EH (cell line): ENCODE data around the gene METTL16.
A peak's percentile ranks its signal among the peaks of the same experiment; 100 is the strongest.
"Not testable (repeated sequence)": the region's sequence is repeated elsewhere in the genome, so short reads cannot be mapped to it uniquely, and the experiment has no call there.

Experiments used
- DNase-seq: peaks from one replicate; pipeline ENCODE4 v3.0.0-alpha.2; 2015; ENCODE audit warnings: low read depth

METTL16 gene

GRCh38 chr17:2511462-2512369, at the start of gene METTL16:
TSS of gene METTL16 (minus strand) at chr17:2511888. CDS start at chr17:2502331, 9,557 bp downstream.
- DNase-seq: peak; percentile 99

DNA sequence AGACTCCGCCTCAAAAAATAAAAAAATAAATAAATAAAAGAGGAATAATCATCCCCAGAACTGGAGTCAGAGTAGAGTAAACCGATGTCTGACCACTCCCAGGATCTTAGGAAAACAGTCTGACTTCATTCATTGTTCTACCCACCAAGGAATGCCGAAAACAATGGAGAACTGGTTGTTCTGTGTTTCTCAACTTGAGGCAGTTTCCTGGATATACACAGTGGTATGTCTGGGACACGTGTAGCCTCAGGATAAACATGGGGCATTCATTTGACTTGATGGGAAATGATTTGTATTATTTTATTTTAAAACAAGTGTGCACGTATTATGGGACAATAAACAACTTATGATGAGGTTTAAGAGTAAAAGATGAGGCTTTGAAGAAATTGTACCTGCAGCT, 49.0 kb upstream of the METTL16 start:
- DNase-seq: no peak

DNA sequence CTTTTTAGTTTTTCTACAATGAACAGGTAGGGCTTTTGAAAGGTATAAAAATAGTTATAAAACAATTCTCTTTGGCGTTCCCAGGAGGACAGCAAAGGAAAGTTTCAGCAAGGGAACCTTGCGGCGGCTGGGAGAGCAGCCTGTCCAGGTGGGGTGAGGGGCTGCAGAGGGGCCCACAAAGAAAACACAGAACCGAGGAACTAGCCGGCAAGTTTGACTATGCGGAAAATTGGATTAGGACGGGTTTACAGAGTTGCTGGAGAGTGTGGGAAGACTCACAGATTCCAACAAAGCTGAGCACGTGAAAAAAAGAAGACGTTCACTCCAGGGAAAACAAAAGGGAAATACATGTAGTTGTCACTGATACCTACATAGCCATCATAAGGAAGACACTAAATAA, 40.2 kb upstream of the METTL16 start:
- no peak for DNase-seq

- no peak for DNase-seq
Measured at GRCh38 chr17:2551493-2551892, 39.8 kb upstream of the METTL16 start.

GRCh38 chr17:2549392-2550211, 37.9 kb upstream of the METTL16 start:
- peak; percentile 32 for DNase-seq

- not testable (repeated sequence) for DNase-seq
Measured at GRCh38 chr17:2548026-2548425, 36.3 kb upstream of the METTL16 start.

DNA sequence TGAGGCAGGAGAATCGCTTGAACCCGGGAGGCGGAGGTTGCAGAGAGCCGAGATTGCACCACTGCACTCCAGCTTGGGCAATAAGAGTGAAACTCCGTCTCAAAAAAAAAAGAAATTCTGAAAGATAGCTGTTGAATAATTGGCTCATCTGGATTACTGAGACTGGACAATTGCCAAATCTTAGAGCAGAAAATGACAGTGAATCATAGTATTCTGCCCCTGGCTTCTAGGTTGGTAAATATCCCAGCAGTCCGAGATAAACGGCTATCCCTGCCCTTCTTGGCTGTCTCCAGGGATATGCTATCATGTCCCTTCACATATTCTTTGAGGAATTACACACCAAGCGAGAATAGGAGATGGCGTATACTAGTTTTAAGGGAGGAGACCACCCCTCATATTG, 35.5 kb upstream of the METTL16 start:
- DNase-seq: peak; percentile 37

DNA sequence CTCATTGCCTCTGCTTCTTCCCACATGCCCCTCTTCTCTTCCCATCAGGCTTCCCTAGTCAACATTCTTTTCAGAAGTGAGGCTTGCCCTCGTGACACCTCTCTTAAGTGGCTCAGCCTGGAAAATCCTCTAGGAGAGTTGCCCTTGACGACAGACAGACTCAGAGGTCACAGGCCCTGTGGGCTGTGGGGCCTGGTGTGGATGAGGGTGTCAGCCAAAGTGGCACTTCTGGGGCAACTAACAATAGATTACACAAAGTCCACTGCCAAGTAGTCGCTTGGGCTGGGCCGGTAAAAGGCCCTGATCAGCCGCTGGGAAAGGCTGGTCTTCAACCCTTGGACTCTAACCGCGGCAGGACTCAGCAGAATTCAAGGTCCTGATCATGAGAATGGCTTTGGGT, 33.7 kb upstream of the METTL16 start:
- DNase-seq: no peak

- DNase-seq: no peak
Measured at GRCh38 chr17:2542456-2542855, 30.8 kb upstream of the METTL16 start.

- DNase-seq: no peak
Measured at GRCh38 chr17:2542056-2542455, 30.4 kb upstream of the METTL16 start.

GRCh38 chr17:2537579-2537978, 25.9 kb upstream of the METTL16 start:
- peak; percentile 20 for DNase-seq

DNA sequence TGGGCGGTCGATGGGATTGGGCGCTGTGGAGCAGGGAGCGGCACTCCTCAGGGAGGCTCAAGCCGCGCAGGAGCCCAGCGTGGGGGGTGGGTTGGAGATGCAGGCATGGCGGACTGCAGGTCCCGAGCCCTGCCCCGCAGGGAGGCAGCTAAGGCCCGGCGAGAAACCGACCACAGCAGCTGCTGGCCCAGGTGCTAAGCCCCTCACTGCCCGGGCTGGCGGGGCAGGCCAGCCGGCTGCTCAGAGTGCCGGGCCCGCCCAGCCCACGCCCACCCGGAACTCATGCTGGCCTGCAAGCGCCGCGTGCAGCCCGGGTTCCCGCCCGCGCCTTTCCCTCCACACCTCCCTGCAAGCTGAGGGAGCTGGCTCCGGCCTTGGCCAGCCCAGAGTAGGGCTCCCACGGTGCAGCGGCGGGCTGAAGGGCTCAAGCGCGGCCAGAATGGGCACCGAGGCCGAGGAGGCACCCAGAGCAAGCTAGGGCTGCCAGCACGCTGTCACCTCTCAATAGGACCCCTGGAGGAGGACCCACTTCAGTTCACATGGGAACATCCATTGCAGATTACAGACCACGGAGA, 20.5 kb upstream of the METTL16 start:
- no peak for DNase-seq

- not testable (repeated sequence) for DNase-seq
Measured at GRCh38 chr17:2531243-2531954, 19.7 kb upstream of the METTL16 start.

DNA sequence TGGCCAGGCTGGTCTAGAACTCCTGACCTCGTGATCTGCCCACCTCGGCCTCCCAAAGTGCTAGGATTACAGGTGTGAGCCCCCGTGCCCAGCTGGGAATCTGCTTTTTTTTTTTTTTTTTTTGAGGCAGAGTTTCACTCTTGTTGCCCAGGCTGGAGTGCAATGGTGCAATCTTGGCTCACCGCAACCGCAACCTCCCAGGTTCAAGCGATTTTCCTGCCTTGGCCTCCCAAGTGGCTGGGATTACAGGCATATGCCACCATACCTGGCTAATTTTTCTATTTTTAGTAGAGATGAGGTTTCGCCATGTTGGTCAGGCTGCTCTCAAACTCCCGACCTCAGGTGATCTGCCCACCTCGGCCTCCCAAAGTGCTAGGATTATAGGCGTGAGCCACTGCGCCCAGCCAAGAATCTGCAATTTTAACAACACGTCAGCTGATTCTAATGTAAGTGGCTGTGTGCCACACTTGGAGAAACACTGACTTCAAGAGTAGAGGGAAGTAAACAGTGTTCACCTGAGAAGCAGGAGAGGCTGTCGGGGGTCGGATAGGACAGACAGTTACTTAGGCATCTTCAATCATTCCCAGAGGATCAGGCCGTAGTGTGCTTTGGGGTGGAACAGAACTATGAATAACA, 10.2 kb upstream of the METTL16 start:
- DNase-seq: not testable (repeated sequence)

DNA sequence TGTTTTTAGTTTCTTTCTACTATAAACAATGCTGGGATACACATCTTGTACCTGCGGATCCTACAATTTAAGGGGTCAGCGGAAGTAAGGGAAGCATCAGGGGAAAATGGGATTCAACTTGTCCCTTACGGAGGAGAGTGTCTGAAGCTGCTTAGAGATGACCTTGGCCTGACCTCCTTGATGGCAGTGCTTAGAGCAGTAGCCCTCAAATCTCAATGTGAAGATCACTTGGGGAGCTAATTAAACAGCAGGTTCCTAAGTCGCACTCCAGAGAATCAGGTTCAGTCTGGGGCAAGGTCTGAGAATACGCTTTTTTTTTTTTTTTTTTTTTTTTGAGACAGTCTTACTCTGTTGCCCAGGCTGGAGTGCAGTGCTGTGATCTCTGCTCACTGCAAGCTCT, 9.6 kb upstream of the METTL16 start:
- no peak for DNase-seq

- DNase-seq: no peak
Measured at GRCh38 chr17:2517539-2517938, 5.9 kb upstream of the METTL16 start.

- no peak for DNase-seq
Measured at GRCh38 chr17:2511138-2511461, 588 bp downstream of the METTL16 start.

- no peak for DNase-seq
Measured at GRCh38 chr17:2510559-2510958, 1.1 kb downstream of the METTL16 start.

DNA sequence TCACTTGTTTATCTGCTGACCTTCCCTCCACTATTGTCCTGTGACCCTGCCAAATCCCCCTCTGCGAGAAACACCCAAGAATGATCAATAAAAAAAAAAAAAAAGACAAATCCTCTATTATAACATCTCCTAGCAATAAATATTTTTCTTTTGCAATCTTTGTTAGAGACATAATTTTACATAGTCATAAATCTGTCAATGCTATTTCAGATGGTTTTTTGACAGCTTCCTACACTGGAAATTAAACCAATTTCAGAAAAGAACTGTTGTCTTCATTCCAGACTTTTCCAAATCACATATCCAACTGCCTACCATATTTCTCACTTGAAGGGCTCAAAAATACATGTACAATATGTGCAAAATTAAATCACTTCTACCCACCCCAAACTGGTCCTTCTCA, 3.7 kb downstream of the METTL16 start:
- no peak for DNase-seq

- DNase-seq: not testable (repeated sequence)
Measured at GRCh38 chr17:2507015-2507414, 4.7 kb downstream of the METTL16 start.

DNA sequence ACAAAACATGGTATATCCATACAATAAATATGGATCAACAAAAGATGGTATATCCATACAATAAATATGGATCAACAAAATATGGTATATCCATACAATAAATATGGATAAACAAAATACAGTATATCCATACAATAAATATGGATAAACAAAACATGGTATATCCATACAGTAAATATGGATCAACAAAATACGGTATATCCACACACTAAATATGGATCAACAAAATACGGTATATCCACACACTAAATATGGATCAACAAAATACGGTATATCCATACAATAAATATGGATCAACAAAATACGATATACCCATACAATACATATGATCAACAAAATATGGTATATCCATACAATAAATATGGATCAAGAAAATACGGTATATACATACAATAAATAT, 8.1 kb downstream of the METTL16 start:
- no peak for DNase-seq
